Neuron (in vitro differentiated cells): Measurements from ENCODE around the gene FKRP.

Experiments used
- H2AFZ ChIP-seq: one replicate; pipeline ENCODE4 v1.6.1; 2013; ENCODE audit warnings: low read depth, mild to moderate bottlenecking, inconsistent platforms, low read length, moderate library complexity
- H3K27me3 ChIP-seq: one replicate; pipeline ENCODE4 v1.6.1; 2013; ENCODE audit warnings: low read length; ENCODE audit not compliant: insufficient read depth
- H3K36me3 ChIP-seq: one replicate; pipeline ENCODE4 v1.6.1; 2013; ENCODE audit warnings: low read length; ENCODE audit not compliant: insufficient read depth
- H3K4me1 ChIP-seq: one replicate; pipeline ENCODE4 v1.6.1; 2013; ENCODE audit warnings: low read length; ENCODE audit not compliant: insufficient read depth
- H3K4me3 ChIP-seq: 2 replicates; pipeline ENCODE4 v1.5.1; 2013; ENCODE audit warnings: mild to moderate bottlenecking, low read length, moderate library complexity
- H3K9me3 ChIP-seq: one replicate; pipeline ENCODE4 v1.6.1; 2013; ENCODE audit warnings: low read length

The FKRP gene

DNA sequence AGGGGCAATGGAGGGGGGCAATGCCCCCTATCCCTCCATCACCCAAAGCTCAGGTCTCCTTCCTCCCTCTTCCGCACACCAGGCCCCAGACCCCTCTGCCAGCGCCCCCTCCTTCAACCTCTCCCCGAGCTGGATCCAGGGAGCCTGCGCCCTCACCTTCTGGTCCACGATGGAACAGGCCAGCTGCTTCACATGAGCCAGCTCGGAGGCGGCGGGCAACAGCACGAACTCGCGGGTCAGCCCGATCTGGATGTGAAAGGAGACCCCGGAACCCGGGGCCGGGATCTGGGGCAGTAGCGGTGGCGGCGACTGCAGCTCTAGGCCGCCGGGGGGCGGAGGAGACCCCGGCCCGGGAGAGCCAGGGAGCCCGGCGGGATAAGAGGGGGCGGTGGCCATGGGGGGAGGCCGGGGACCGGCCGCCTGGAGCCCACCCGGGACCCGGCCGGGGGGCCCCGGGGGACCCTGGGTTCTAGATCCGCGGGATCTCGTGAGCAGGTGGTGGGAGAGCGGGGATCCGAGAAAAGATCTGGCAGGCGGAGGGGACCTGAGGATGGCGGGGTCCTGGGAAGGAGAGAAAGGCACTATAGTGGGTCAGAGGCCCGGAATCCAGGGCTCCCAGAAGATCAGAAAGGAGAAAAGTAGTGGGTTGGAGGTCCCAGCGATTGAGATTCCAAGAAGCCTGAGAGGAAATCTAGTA is 29.7 kb upstream of the FKRP start:
- H2AFZ ChIP-seq, result peak overlapping the region; percentile 80
- peaks cover 10% of the 10 kb centered on the region for H3K4me1 ChIP-seq
- no peaks in the 10 kb centered on the region for H3K27me3 ChIP-seq
- H3K4me3 ChIP-seq, result peak overlapping the region; percentile 98
- no peaks in the 10 kb centered on the region for H3K9me3 ChIP-seq
- H3K36me3 ChIP-seq, result peaks cover 21% of the 10 kb centered on the region

GRCh38 chr19:46716672-46717033 is 29.2 kb upstream of the FKRP start:
- Histone ChIP-seq H3K27me3 (no peaks in the 10 kb centered on the region), H2AFZ (peak overlapping the region; percentile 80), H3K36me3 (peaks cover 25% of the 10 kb centered on the region), H3K9me3 (no peaks in the 10 kb centered on the region), H3K4me3 (peak overlapping the region; percentile 98), H3K4me1 (peaks cover 10% of the 10 kb centered on the region)

- no peaks in the 10 kb centered on the region for H3K9me3 ChIP-seq
- H3K36me3 ChIP-seq, result peaks cover 30% of the 10 kb centered on the region
- H3K27me3 ChIP-seq, result no peaks in the 10 kb centered on the region
- H3K4me1 ChIP-seq, result peaks cover 10% of the 10 kb centered on the region
- peak within 1 kb of the TSS; percentile 98 for H3K4me3 ChIP-seq
- H2AFZ ChIP-seq, result peak within 1 kb of the TSS; percentile 80
Observed at GRCh38 chr19:46717034-46717715, 28.7 kb upstream of the FKRP start, which contains the start of gene PRKD2. PRKD2 (minus strand) TSS chr19:46717114; CDS start chr19:46716370, 744 bp downstream.

DNA sequence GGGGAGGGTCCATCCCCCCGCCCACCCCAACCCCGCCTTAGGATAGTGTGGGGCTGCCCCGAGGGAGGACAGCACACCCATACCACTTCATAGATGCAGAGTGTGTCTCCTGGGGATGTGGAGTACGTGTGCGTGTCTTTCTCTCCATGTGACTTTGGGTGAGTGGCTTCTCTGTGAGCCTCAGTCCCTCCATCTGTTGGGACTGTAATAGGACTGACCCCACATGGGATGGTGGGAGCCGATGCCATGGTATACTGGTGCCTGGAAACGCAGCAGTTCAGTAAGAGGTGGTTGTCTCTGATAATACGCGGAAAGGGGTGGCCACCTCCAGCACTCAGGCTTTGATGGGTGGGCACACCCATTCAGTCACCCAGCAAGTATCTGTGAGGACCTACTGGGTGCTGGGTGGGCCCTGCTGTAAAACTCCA is 28.1 kb upstream of the FKRP start:
- Histone ChIP-seq H3K4me3 (no peak overlapping the region), H3K4me1 (peaks cover 10% of the 10 kb centered on the region), H2AFZ (no peak overlapping the region), H3K9me3 (no peaks in the 10 kb centered on the region), H3K27me3 (no peaks in the 10 kb centered on the region), H3K36me3 (peaks cover 35% of the 10 kb centered on the region)

DNA sequence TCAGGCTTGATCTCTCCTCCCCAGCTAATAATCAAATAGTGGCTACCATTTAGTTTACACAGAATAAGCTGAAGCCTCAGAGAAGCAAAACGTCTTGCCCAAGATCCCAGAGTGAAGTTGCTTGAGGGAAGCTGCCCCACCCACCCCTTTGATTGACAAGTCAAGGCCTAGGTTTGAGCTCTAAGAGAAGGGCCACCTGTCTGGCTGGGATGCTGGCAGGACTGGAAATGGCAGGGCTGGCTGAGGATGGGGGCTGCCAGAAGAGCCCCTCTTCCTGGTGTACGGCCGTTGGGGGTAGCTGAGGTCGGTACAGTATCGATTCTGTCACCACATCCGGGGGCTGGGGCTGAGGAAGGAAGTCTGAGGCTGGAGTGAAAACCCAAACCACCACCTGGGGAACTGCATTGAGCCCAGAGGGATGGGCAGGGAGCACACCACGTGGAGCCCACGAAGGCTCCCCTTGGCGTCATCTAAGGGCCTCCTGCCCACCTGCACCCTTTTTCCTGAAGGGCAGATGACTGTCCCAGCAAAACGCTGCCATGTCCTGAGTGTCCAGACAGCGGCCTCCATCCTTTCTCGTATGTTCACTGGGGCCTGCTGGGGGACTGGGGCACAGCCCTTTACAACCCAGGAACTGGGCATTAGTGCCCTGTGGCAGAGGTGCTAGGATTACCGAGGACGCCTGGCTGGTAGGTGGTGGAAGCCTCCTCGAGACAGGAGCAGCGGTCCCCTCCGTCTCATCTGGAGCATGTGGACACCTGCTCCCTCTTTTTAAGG is 27.5 kb upstream of the FKRP start:
- Histone ChIP-seq H2AFZ (no peak overlapping the region), H3K9me3 (no peaks in the 10 kb centered on the region), H3K4me1 (peaks cover 10% of the 10 kb centered on the region), H3K27me3 (no peaks in the 10 kb centered on the region), H3K36me3 (peaks cover 40% of the 10 kb centered on the region), H3K4me3 (no peak overlapping the region)

- H3K4me1 ChIP-seq, result peaks cover 10% of the 10 kb centered on the region
- no peak overlapping the region for H3K4me3 ChIP-seq
- peaks cover 45% of the 10 kb centered on the region for H3K36me3 ChIP-seq
- no peak overlapping the region for H2AFZ ChIP-seq
- no peaks in the 10 kb centered on the region for H3K9me3 ChIP-seq
- no peaks in the 10 kb centered on the region for H3K27me3 ChIP-seq
Observed at GRCh38 chr19:46718934-46719622, 26.8 kb upstream of the FKRP start.

DNA sequence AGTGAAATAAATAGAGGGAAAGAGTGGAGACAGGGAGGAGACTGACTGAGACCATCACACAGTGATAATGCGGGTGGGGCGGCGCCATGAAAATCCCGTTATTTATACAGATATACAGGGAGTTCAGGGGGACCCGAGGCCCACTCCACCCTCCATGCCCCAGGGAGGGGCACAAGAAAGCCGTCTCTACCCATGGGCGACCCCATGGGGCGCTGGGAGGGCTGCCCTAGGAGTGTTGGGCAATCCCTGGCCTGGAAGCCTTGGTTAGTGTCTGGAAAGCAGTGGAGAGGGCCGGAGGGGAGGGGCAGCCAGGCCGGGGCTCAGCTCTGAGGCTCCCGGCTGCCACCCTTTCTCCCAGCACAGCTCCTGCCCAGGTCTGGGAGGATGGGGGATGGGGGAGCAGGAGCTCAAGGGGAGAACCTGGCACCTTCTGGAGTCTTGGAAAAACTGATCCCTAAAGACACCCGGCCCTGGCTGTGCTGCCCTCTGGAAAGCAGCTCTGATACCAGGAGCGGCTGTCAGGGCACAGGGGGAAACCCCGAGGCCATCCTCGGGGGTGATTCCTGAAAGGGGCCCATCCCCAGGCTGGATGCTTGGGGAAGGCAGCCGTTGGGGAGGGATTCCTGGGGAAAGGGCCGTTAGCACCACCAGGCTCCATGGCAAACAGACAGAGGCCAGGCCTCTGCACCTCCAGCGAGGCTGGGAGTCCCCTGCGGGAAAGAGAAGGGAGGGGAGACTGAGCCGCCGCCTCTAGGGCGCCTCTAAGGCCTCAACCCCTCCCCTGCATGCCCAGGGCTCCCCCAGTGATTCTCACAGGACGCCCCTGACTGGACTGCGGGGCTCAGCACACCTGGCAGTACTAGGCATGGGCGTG is 26.0 kb upstream of the FKRP start:
- peaks cover 10% of the 10 kb centered on the region for H3K4me1 ChIP-seq
- no peaks in the 10 kb centered on the region for H3K27me3 ChIP-seq
- no peak overlapping the region for H2AFZ ChIP-seq
- H3K36me3 ChIP-seq, result peaks cover 53% of the 10 kb centered on the region
- no peak overlapping the region for H3K4me3 ChIP-seq
- no peaks in the 10 kb centered on the region for H3K9me3 ChIP-seq

DNA sequence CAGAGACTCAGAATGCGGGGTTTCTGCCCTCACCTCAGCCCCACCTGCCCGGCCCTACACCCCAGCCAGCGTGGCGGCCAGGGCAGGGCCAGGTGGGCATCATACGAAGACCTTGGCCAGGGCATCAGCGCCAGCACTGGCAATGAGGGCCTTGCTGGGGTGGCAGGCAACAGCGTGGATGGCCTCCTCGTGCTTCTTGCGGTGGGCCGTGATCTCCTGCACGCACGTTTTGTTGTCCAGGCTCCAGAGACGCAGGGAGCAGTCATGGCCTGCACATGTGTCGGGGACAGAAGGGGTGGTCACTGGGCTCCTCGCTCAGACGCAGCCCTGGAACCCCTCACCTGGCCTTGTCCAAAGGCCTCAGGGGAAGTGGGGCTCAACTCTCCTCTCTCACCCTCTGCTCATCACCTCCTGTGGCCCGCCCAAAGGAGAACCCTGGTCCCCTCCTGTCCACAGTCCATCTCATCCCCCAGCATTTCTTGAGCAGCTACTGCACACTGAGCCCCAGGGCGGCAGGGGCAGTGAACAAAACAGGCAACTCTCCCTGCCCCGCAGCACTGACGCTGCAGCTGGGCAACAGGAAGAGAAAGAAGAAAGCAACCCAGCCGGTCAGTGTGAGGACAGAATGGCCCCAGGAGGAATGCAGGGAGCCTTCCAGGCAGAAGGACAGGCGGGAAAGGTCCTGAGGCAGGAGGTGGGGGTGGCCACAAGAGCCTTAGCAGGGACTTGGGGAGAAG is 25.2 kb upstream of the FKRP start:
- Histone ChIP-seq H3K9me3 (no peaks in the 10 kb centered on the region), H3K4me1 (peaks cover 5% of the 10 kb centered on the region), H3K27me3 (no peaks in the 10 kb centered on the region), H3K36me3 (peaks cover 60% of the 10 kb centered on the region), H2AFZ (no peak overlapping the region), H3K4me3 (no peak overlapping the region)

- no peak overlapping the region for H2AFZ ChIP-seq
- no peaks in the 10 kb centered on the region for H3K9me3 ChIP-seq
- no peaks in the 10 kb centered on the region for H3K27me3 ChIP-seq
- no peak overlapping the region for H3K4me3 ChIP-seq
- peaks cover 3% of the 10 kb centered on the region for H3K4me1 ChIP-seq
- peaks cover 67% of the 10 kb centered on the region for H3K36me3 ChIP-seq
Observed at GRCh38 chr19:46721269-46722003, 24.4 kb upstream of the FKRP start.

DNA sequence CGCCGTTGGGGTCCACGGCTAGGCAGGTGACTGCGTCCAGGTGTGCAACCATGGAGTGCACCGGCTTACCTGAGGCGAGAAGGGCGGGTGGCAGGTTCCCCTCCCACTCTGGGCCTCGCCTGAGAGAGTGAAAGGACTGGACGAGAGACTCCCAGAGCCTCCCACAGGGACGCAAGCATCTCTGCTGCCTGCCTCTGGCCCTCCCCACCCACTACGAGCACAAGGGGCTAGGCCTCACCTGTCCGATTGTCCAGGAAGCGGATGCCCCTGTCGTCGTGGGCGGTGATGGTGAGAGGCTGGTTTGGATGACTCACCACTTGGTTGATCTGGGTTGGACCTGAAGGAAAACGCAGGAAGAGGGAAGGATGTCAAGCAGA is 23.9 kb upstream of the FKRP start:
- H3K27me3 ChIP-seq, result no peaks in the 10 kb centered on the region
- H3K9me3 ChIP-seq, result no peaks in the 10 kb centered on the region
- no peak overlapping the region for H3K4me3 ChIP-seq
- peaks cover 73% of the 10 kb centered on the region for H3K36me3 ChIP-seq
- H3K4me1 ChIP-seq, result peaks cover 6% of the 10 kb centered on the region
- no peak overlapping the region for H2AFZ ChIP-seq

DNA sequence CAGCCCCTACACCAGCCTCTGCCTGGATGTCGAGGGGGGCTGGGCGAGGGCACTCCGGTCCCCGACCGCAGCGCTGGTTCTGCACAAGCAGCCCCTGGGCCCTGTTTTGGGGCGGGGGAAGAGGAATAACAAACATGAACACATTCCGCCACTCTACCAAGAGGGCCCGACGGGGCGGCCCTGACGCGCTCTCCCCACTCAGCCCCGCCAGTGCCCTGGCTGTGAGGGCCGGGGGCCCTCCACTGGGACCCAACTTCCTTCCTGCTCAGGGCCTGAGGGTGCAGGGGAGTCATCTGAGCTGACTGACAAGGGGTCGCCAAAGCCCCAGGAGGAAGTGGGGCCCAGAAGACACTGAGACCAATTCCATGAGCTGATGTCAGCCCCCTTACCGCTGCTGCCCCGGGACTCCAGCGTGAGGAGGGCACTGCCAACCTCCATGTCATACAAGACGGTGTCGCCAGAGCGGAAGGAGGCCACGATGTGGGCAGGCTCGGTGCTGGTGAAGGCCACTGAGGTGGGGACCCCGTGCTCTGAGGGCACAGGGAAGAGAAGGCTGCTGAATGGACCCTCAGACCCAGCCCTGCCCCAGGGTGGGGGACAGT is 23.3 kb upstream of the FKRP start:
- Histone ChIP-seq H3K9me3 (no peaks in the 10 kb centered on the region), H3K4me3 (no peak overlapping the region), H2AFZ (no peak overlapping the region), H3K36me3 (peaks cover 78% of the 10 kb centered on the region), H3K4me1 (peaks cover 3% of the 10 kb centered on the region), H3K27me3 (no peaks in the 10 kb centered on the region)
